ENCODE results near the gene PTTG1IP.

Gene PTTG1IP

GRCh38 chr21:44888581-44889550 is 15.4 kb upstream of the PTTG1IP start:
- no peak overlapping the region for H3K23ac ChIP-seq (ENCODE audit: low read length)
- no peak overlapping the region for H3K9ac ChIP-seq (ENCODE audit: low read length)
- no peak for DNase-seq
- H3K4ac ChIP-seq (ENCODE audit: low read depth, low read length) = no peak overlapping the region
- H3K27me3 ChIP-seq (ENCODE audit: insufficient read depth, low read length) = no peaks in the 10 kb centered on the region
- H4K8ac ChIP-seq (ENCODE audit: low read depth, low read length) = no peak overlapping the region
- H2AFZ ChIP-seq (ENCODE audit: insufficient read depth, low read length, poor library complexity) = no peak overlapping the region
- no peak overlapping the region for H2BK12ac ChIP-seq (ENCODE audit: low read length)
- H3K9me3 ChIP-seq (ENCODE audit: insufficient read depth, low read depth, low read length) = peaks cover 6% of the 10 kb centered on the region
- no peak overlapping the region for H3K18ac ChIP-seq (ENCODE audit: low read length)
- no peak overlapping the region for H2AK5ac ChIP-seq (ENCODE audit: low read length)
- H2BK5ac ChIP-seq (ENCODE audit: low read depth, low read length, poor library complexity) = no peak overlapping the region
- no peaks in the 10 kb centered on the region for H3K79me1 ChIP-seq (ENCODE audit: low read length)
- no peak overlapping the region for H3K27ac ChIP-seq (ENCODE audit: low read depth, low read length)
- no peaks in the 10 kb centered on the region for H3K4me1 ChIP-seq (ENCODE audit: control insufficient read depth in 1 of 2, insufficient read depth in 2 of 2, low read length in 2 of 2)
- no peaks in the 10 kb centered on the region for H3K36me3 ChIP-seq (ENCODE audit: control insufficient read depth in 1 of 2, insufficient read depth in 2 of 2, low read length in 2 of 2)
- WGBS (ENCODE audit: extremely low coverage, insufficient coverage, insufficient read length) = no CpG with 5 or more reads among the region's 64 CpGs
- peak overlapping the region; percentile 28 for H3K4me3 ChIP-seq (ENCODE audit: low read depth, low read length)
- no peak overlapping the region for H4K12ac ChIP-seq (ENCODE audit: low read depth, low read length)
- no peak overlapping the region for H4K91ac ChIP-seq (ENCODE audit: low read depth, low read length)
- H2BK120ac ChIP-seq (ENCODE audit: insufficient read depth, low read length, poor library complexity) = no peak overlapping the region
- H3K14ac ChIP-seq (ENCODE audit: low read length) = no peak overlapping the region
- H3K79me2 ChIP-seq (ENCODE audit: control insufficient read depth, insufficient read depth, low read length, poor library complexity) = no peaks in the 10 kb centered on the region
- no peak overlapping the region for H3K4me2 ChIP-seq (ENCODE audit: low read length)

GRCh38 chr21:44887807-44888580 is 14.5 kb upstream of the PTTG1IP start:
- Histone ChIP-seq H2BK5ac (ENCODE audit: low read depth, low read length, poor library complexity) (no peak overlapping the region), H3K14ac (ENCODE audit: low read length) (no peak overlapping the region), H3K36me3 (ENCODE audit: control insufficient read depth in 1 of 2, insufficient read depth in 2 of 2, low read length in 2 of 2) (no peaks in the 10 kb centered on the region), H4K8ac (ENCODE audit: low read depth, low read length) (no peak overlapping the region), H3K79me1 (ENCODE audit: low read length) (no peaks in the 10 kb centered on the region), H3K4ac (ENCODE audit: low read depth, low read length) (no peak overlapping the region), H3K23ac (ENCODE audit: low read length) (no peak overlapping the region), H2AFZ (ENCODE audit: insufficient read depth, low read length, poor library complexity) (no peak overlapping the region), H3K9me3 (ENCODE audit: insufficient read depth, low read depth, low read length) (peaks cover 3% of the 10 kb centered on the region), H3K79me2 (ENCODE audit: control insufficient read depth, insufficient read depth, low read length, poor library complexity) (no peaks in the 10 kb centered on the region), H4K91ac (ENCODE audit: low read depth, low read length) (no peak overlapping the region), H3K4me2 (ENCODE audit: low read length) (no peak overlapping the region), H2BK120ac (ENCODE audit: insufficient read depth, low read length, poor library complexity) (no peak overlapping the region), H3K27me3 (ENCODE audit: insufficient read depth, low read length) (no peaks in the 10 kb centered on the region), H3K18ac (ENCODE audit: low read length) (no peak overlapping the region), H3K4me3 (ENCODE audit: low read depth, low read length) (no peak overlapping the region), H3K27ac (ENCODE audit: low read depth, low read length) (no peak overlapping the region), H3K4me1 (ENCODE audit: control insufficient read depth in 1 of 2, insufficient read depth in 2 of 2, low read length in 2 of 2) (no peaks in the 10 kb centered on the region), H3K9ac (ENCODE audit: low read length) (no peak overlapping the region), H4K12ac (ENCODE audit: low read depth, low read length) (no peak overlapping the region), H2BK12ac (ENCODE audit: low read length) (no peak overlapping the region), H2AK5ac (ENCODE audit: low read length) (no peak overlapping the region)
- DNase-seq = no peak
- WGBS (ENCODE audit: extremely low coverage, insufficient coverage, insufficient read length) = no CpG with 5 or more reads among the region's 24 CpGs

- H3K4me3 ChIP-seq (ENCODE audit: low read depth, low read length) = no peak overlapping the region
- H3K23ac ChIP-seq (ENCODE audit: low read length) = no peak overlapping the region
- no peak overlapping the region for H2AFZ ChIP-seq (ENCODE audit: insufficient read depth, low read length, poor library complexity)
- no peak for DNase-seq
- no CpG with 5 or more reads among the region's 11 CpGs for WGBS (ENCODE audit: extremely low coverage, insufficient coverage, insufficient read length)
- no peaks in the 10 kb centered on the region for H3K36me3 ChIP-seq (ENCODE audit: control insufficient read depth in 1 of 2, insufficient read depth in 2 of 2, low read length in 2 of 2)
- no peak overlapping the region for H2BK5ac ChIP-seq (ENCODE audit: low read depth, low read length, poor library complexity)
- H3K14ac ChIP-seq (ENCODE audit: low read length) = no peak overlapping the region
- H3K79me1 ChIP-seq (ENCODE audit: low read length) = no peaks in the 10 kb centered on the region
- H3K4me1 ChIP-seq (ENCODE audit: control insufficient read depth in 1 of 2, insufficient read depth in 2 of 2, low read length in 2 of 2) = peaks cover 0 to 3% of the 10 kb centered on the region in 2 experiments
- no peak overlapping the region for H3K4ac ChIP-seq (ENCODE audit: low read depth, low read length)
- no peak overlapping the region for H3K18ac ChIP-seq (ENCODE audit: low read length)
- H4K91ac ChIP-seq (ENCODE audit: low read depth, low read length) = no peak overlapping the region
- no peak overlapping the region for H2BK120ac ChIP-seq (ENCODE audit: insufficient read depth, low read length, poor library complexity)
- peaks cover 3% of the 10 kb centered on the region for H3K9me3 ChIP-seq (ENCODE audit: insufficient read depth, low read depth, low read length)
- no peak overlapping the region for H3K9ac ChIP-seq (ENCODE audit: low read length)
- H3K79me2 ChIP-seq (ENCODE audit: control insufficient read depth, insufficient read depth, low read length, poor library complexity) = no peaks in the 10 kb centered on the region
- H2BK12ac ChIP-seq (ENCODE audit: low read length) = no peak overlapping the region
- H3K27me3 ChIP-seq (ENCODE audit: insufficient read depth, low read length) = no peaks in the 10 kb centered on the region
- no peak overlapping the region for H4K8ac ChIP-seq (ENCODE audit: low read depth, low read length)
- no peak overlapping the region for H2AK5ac ChIP-seq (ENCODE audit: low read length)
- no peak overlapping the region for H3K27ac ChIP-seq (ENCODE audit: low read depth, low read length)
- no peak overlapping the region for H4K12ac ChIP-seq (ENCODE audit: low read depth, low read length)
- no peak overlapping the region for H3K4me2 ChIP-seq (ENCODE audit: low read length)
These were observed 13.8 kb upstream of the PTTG1IP start for GRCh38 chr21:44887126-44887806.

All from trophoblast cell (in vitro differentiated cells and primary cell).